Mucosa of rectum (tissue), 2 donors: ENCODE data around the gene ATP6V0B.

Source experiments
- H3K27ac ChIP-seq, 2 donors: one replicate each; pipeline ENCODE4 v1.7.0; 2013; ENCODE audit warnings: inconsistent platforms in 2 of 2, low read depth in 2 of 2, low read length in 2 of 2
- H3K27me3 ChIP-seq, 2 donors: one replicate each; pipeline ENCODE4 v1.7.0; 2013; ENCODE audit warnings: low read length in 2 of 2; ENCODE audit not compliant: control insufficient read depth in 2 of 2, insufficient read depth in 2 of 2
- H3K36me3 ChIP-seq, 2 donors: one replicate each; pipeline ENCODE4 v1.7.0; 2013; ENCODE audit warnings: low read length in 2 of 2; ENCODE audit not compliant: control insufficient read depth in 2 of 2, insufficient read depth in 2 of 2
- H3K4me1 ChIP-seq, 2 donors: one replicate each; pipeline ENCODE4 v1.7.0; 2013; ENCODE audit warnings: low read length in 2 of 2, mild to moderate bottlenecking in 1 of 2; ENCODE audit not compliant: control insufficient read depth in 2 of 2, insufficient read depth in 2 of 2
- H3K4me3 ChIP-seq, 2 donors: one replicate each; pipeline ENCODE4 v1.7.0; 2013; ENCODE audit warnings: low read length in 2 of 2
- H3K9ac ChIP-seq, 2 donors: one replicate each; pipeline ENCODE4 v1.7.0; 2013; ENCODE audit warnings: low read length in 2 of 2, low read depth in 1 of 2, mild to moderate bottlenecking in 1 of 2
- H3K9me3 ChIP-seq, 2 donors: one replicate each; pipeline ENCODE4 v1.7.0; 2013; ENCODE audit warnings: low read length in 2 of 2; ENCODE audit not compliant: control insufficient read depth in 2 of 2
- donor health status: healthy.
- donor health status: Normal muscosa, but diverticular disease.

The ATP6V0B gene

GRCh38 chr1:43983253-43983899, 8.6 kb downstream of the ATP6V0B start:
- no peak overlapping the region for H3K9ac ChIP-seq
- H3K9me3 ChIP-seq: no peaks in the 10 kb centered on the region
- no peak overlapping the region for H3K4me3 ChIP-seq
- peaks cover 3 to 7% of the 10 kb centered on the region in 2 donors for H3K36me3 ChIP-seq
- no peaks in the 10 kb centered on the region for H3K27me3 ChIP-seq
- no peak overlapping the region for H3K27ac ChIP-seq
- peaks cover 28 to 39% of the 10 kb centered on the region in 2 donors for H3K4me1 ChIP-seq

DNA sequence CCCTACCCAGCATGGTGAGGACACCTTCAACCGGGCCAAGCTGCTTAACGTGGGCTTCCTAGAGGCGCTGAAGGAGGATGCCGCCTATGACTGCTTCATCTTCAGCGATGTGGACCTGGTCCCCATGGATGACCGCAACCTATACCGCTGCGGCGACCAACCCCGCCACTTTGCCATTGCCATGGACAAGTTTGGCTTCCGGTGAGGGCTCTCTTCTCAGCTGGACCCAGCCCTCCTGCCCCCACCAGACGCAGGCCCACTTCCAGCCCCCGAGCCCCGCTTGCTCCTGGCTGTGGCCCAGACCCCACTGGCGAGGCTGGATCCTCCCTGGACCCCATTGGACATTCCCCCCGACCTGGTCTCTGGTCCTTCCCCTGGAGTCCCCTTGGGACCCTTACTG, 10.1 kb downstream of the ATP6V0B start:
- Histone ChIP-seq H3K9ac (no peak overlapping the region), H3K9me3 (no peaks in the 10 kb centered on the region), H3K27me3 (no peaks in the 10 kb centered on the region), H3K4me1 (peaks cover 20 to 32% of the 10 kb centered on the region in 2 donors), H3K36me3 (peaks cover 3 to 7% of the 10 kb centered on the region in 2 donors), H3K4me3 (no peak overlapping the region), H3K27ac (no peak overlapping the region)

DNA sequence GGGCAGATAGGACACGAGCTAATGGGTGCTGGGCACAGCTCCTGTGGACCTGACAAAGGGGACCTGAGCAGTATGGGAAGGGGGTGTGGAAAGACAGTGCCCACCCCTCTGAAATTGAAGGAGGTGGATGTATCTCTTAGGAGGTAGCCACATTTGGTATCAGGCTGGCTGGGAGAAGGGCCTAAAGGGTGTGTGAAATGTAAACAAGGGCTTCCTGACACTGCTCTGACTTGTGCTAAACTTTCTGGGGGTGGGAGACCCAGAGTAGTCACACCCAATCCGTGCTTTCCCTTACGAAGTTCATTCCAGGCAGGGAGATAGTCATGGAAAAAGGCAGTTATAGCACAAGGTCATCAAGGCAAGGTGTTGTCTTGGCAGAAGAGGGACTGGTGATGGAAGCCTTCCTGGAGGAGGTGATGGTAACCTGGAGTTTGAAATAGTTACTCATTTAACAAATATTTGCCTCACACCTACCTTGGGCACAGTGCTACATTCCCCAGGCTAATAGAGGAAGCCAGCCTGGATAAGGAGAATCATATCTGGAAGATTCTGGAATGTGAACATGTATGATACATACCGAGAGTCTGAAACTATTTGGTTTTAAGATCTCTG, 11.3 kb downstream of the ATP6V0B start:
- H3K4me3 ChIP-seq: no peak overlapping the region
- H3K27me3 ChIP-seq: no peaks in the 10 kb centered on the region
- H3K27ac ChIP-seq: no peak overlapping the region
- peaks cover 3 to 7% of the 10 kb centered on the region in 2 donors for H3K36me3 ChIP-seq
- H3K4me1 ChIP-seq: peaks cover 13 to 30% of the 10 kb centered on the region in 2 donors
- no peak overlapping the region for H3K9ac ChIP-seq
- H3K9me3 ChIP-seq: no peaks in the 10 kb centered on the region

DNA sequence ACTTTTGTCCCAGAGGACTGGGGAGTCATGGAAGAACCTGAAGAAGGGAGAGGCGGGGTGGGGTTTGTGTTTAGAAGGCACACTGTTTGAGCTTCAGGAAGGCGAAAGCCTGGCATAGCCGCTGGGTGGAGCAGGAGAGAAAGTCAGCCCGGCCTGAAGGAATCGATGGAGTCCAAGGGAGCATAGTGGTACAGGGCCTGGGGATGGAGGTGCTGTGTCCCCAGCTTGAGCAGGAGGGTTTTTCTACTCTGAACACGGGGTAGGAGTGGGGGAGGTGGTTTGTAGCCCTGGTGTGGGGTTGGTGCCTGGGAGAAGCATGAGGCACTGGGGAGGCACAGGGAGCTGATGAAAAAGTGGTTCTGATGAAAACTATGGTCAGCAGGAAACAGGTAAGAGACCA, 12.0 kb downstream of the ATP6V0B start:
- Histone ChIP-seq H3K9ac (peak overlapping the region in 1 of 2 donors; percentile 21), H3K4me1 (peaks cover 10 to 28% of the 10 kb centered on the region in 2 donors), H3K36me3 (peaks cover 3 to 7% of the 10 kb centered on the region in 2 donors), H3K4me3 (no peak overlapping the region), H3K27me3 (no peaks in the 10 kb centered on the region), H3K27ac (peak overlapping the region; percentile 6 to 41), H3K9me3 (no peaks in the 10 kb centered on the region)

DNA sequence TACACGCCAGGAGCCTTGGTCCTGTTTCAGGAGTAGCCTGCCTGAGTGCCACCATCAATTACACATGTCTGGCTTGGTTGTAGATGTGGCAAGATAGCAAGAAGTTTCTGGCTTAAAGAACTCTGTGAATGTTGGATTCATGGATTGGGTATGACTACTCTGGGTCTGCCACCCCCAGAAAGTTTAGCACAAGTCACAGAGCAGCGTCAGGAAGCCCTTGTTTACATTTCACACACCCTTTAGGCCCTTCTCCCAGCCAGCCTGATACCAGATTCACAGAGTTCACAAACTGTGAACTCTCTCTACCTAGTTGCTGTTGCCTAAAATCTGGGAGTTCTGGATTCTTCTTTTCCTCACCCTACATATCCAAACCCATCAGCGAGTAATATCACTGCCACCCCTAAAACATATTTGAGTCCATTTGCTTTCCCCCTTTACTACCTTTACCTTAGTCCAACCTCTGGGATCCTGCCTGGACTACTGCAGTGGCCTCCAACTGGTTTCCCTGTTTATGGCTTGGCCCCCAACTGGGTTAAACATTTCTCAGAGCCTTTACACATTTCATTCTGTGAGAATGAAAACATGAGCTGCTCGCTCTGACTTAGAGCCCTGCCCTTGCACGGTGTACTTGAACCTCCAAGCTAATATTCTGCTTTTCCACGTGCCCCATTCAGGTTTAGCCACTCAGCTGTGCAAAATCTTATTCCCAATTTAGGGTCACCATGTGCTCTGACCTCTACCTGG, 12.6 kb downstream of the ATP6V0B start:
- Histone ChIP-seq H3K4me1 (peaks cover 13 to 28% of the 10 kb centered on the region in 2 donors), H3K9ac (peak overlapping the region in 1 of 2 donors; percentile 21), H3K4me3 (no peak overlapping the region), H3K27me3 (no peaks in the 10 kb centered on the region), H3K9me3 (no peaks in the 10 kb centered on the region), H3K36me3 (peaks cover 3% of the 10 kb centered on the region in 2 donors), H3K27ac (peak overlapping the region; percentile 41 to 66)

DNA sequence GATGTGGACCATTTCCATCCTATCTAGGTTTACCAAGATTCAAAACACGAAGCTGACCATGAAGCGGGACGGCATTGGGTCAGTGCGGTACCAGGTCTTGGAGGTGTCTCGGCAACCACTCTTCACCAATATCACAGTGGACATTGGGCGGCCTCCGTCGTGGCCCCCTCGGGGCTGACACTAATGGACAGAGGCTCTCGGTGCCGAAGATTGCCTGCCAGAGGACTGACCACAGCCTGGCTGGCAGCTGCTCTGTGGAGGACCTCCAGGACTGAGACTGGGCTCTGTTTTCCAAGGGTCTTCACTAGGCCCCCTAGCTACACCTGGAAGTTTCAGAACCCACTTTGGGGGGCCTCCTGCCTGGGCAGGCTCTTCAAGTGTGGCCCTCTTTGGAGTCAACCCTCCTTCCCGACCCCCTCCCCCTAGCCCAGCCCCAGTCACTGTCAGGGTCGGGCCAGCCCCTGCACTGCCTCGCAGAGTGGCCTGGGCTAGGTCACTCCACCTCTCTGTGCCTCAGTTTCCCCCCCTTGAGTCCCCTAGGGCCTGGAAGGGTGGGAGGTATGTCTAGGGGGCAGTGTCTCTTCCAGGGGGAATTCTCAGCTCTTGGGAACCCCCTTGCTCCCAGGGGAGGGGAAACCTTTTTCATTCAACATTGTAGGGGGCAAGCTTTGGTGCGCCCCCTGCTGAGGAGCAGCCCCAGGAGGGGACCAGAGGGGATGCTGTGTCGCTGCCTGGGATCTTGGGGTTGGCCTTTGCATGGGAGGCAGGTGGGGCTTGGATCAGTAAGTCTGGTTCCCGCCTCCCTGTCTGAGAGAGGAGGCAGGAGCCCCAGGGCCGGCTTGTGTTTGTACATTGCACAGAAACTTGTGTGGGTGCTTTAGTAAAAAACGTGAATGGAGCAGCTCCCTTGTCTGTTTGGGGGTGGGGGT, 15.8 kb downstream of the ATP6V0B start:
- Histone ChIP-seq H3K36me3 (peaks cover 0 to 3% of the 10 kb centered on the region in 2 donors), H3K4me3 (peak overlapping the region; percentile 71 to 78), H3K27ac (peak overlapping the region; percentile 90 to 96), H3K4me1 (peaks cover 17 to 28% of the 10 kb centered on the region in 2 donors), H3K27me3 (no peaks in the 10 kb centered on the region), H3K9me3 (no peaks in the 10 kb centered on the region), H3K9ac (peak overlapping the region; percentile 67 to 80)

GRCh38 chr1:43991200-43991475, 16.4 kb downstream of the ATP6V0B start:
- Histone ChIP-seq H3K9ac (peak overlapping the region; percentile 67 to 80), H3K9me3 (no peaks in the 10 kb centered on the region), H3K27me3 (no peaks in the 10 kb centered on the region), H3K36me3 (peaks cover 0 to 3% of the 10 kb centered on the region in 2 donors), H3K4me3 (peak overlapping the region; percentile 71 to 78), H3K4me1 (peaks cover 17 to 27% of the 10 kb centered on the region in 2 donors), H3K27ac (peak overlapping the region; percentile 90 to 96)

DNA sequence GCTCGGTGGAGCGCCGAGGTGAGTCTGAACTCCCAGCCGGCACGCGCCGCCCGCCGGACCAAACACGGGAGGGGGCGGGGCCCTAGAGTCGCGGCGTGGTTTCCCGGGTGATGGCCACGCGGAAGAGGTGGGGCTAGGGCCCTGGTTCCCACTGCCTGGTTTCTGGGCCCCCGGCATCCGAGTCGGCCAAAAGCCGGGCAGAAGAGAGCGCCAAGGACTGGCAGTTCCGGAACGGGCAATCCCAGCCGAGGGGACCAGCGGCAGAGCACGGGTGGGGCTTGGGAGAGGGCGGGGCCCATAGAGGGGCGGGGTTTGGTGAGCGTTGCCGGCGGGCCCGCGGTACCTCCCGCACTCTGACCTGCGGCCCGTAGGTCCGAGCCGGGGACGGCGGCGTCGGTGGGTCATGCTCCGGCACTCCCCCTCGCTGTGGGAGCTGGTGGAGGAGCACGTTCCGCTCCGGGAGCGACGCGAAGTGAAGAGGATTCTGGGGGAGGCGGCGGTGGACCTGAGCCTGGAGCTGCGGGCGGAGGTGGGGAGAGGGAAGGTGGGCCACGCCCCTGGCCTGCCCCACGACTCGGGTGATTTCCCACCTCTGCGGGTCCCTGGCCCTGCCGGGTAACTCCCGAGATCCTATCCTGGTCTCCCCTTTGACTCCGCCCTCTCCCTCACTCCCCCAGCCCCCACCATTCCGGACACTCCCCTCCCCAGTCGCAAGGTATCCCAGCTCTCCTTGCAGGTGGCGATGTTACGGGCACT, 16.9 kb downstream of the ATP6V0B start, which contains the start of gene CCDC24:
Gene CCDC24 (plus strand): TSS at position 124 of the 756 bp plus-strand sequence. CDS start 280 bp downstream, at position 404.
- no peaks in the 10 kb centered on the region for H3K27me3 ChIP-seq
- H3K4me1 ChIP-seq: peaks cover 17 to 23% of the 10 kb centered on the region in 2 donors
- H3K4me3 ChIP-seq: peak within 1 kb of the TSS; percentile 71 to 78
- peak within 1 kb of the TSS; percentile 67 to 80 for H3K9ac ChIP-seq
- H3K27ac ChIP-seq: peak within 1 kb of the TSS; percentile 90 to 96
- H3K9me3 ChIP-seq: no peaks in the 10 kb centered on the region
- peaks cover 0 to 3% of the 10 kb centered on the region in 2 donors for H3K36me3 ChIP-seq
